ENCODE measurements around the gene EME1.

GRCh38 chr17:50429793-50430192 is 56.8 kb downstream of the EME1 start:
- TF ChIP-seq YY1 (IDR thresholded peaks at IDR 0.05; ENCODE audit: insufficient read depth, insufficient read length) (no peak), SUZ12 (IDR thresholded peaks at IDR 0.05; ENCODE audit: extremely low read depth, insufficient read depth, insufficient read length) (no peak)
